Activated gamma-delta T cell treated with anti-CD3 and anti-CD28 coated beads, Interleukin-2, amount 50 U/mL, for 16 hours (primary cell): Measurements from ENCODE around the gene ALOX5.
"Not testable (repeated sequence)": the region's sequence is repeated elsewhere in the genome, so short reads cannot be mapped to it uniquely, and the experiment has no call there.

Source experiments
- DNase-seq: peaks from one replicate; pipeline ENCODE4 v3.0.0-alpha.2; 2020; ENCODE audit warnings: low read depth

Gene ALOX5

GRCh38 chr10:45374350-45375052 is 485 bp downstream of the ALOX5 start:
- DNase-seq = no peak

DNA sequence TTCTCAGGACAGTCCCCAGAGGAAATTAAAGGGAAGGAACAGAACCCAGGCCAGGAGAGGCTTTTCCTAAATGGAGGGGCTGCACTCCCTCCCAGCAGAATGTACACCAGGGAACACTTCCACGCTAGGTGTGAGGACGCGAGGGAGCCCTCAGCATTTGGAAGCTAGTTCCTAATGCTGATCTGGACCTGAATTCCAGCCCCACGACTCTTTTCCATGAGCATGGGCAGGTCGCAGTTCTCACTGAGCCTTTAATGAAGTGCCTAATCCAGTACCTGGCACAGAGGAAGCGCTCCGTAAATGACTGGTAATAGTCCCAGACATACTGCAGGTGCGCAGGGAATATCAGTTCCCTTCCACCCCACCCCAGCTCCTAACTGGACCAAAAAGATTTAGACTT is 1.1 kb downstream of the ALOX5 start:
- no peak for DNase-seq

DNA sequence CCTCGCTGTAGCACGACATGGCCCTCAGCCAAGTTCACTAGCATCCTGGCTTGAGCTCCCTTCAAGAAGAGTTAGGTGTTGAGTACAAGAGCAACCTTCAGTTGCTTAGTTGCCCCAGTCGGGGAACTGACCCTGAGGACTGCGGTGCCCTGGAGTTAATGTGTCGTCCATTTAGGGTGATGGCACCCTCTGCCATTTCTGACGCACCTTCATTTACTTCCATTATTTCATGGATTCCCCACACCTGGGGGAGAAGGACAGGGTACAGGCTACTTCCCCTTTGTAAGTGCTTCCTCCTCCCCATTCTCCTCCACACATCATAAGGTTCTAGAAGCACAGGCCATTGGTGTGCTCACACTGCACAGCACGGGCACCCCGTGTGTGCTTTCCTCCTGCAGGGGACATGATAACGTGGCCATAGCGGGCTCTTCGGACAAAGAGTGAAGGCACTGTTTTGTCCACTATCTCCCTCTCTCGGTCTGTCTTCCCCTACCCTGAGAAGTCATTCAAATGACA is 1.8 kb downstream of the ALOX5 start:
- DNase-seq = no peak

- no peak for DNase-seq
Observed at GRCh38 chr10:45376371-45376801, 2.4 kb downstream of the ALOX5 start.

DNA sequence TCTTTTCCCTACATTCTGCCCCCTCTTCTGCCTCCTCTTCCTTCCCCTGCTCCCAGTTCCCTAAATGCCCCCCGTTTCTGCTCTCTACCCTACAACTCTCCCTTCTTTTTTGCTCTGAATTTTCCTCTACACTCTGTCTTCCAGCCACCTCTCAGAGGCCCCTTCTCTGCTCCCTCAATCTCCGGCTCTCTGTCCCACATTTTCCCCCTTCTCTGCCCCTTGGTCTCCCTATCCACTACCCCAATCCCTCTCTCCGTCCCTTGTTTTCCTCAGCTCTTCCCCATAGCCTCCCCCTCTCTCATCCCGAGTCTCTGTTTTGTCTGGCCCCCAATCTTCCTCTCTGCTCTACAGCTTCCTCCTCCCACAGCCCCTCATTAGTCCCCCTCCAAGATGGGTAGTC is 3.3 kb downstream of the ALOX5 start:
- no peak for DNase-seq

GRCh38 chr10:45377858-45378257 is 3.8 kb downstream of the ALOX5 start:
- no peak for DNase-seq

DNA sequence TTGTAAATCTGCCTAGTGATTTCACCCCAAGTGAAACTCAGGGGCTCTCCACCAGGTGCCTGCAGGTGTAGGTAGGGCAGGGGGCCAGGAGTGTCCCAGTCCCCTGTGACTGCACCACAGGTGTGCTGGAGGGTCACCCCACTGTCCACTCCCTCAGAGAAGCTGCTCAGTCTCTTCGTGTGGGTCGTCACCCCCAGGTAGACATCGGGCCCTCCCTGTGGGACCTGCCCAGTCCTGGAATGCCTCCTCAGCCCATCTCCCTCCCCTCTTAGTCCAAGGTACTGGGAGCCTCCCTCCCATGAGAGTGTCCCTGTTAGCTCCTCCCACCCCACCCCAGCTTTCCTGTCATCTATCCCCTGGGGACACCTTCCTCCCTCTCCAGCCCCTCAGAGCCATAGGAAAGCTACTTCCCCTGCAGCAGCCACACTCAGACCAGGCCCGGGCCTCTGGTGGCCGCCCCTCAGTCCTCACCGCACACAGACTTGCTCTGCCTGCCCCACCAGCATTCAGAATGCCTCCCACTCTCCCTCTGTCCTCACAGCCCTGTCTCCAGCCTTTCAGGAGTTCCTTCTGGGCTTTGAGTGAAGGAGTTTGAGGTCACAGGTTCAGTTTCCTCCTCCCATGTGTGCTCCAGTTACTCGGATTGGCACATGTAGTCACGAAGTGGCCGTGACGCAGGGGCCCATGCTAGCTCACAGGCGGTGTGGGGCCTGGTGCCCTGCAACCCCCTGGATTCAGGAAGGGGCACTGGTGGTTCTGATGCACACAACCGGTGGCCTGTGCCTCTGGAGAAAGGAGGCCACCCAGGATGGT is 5.1 kb downstream of the ALOX5 start:
- no peak for DNase-seq

GRCh38 chr10:45379891-45380540 is 6.0 kb downstream of the ALOX5 start:
- no peak for DNase-seq

DNA sequence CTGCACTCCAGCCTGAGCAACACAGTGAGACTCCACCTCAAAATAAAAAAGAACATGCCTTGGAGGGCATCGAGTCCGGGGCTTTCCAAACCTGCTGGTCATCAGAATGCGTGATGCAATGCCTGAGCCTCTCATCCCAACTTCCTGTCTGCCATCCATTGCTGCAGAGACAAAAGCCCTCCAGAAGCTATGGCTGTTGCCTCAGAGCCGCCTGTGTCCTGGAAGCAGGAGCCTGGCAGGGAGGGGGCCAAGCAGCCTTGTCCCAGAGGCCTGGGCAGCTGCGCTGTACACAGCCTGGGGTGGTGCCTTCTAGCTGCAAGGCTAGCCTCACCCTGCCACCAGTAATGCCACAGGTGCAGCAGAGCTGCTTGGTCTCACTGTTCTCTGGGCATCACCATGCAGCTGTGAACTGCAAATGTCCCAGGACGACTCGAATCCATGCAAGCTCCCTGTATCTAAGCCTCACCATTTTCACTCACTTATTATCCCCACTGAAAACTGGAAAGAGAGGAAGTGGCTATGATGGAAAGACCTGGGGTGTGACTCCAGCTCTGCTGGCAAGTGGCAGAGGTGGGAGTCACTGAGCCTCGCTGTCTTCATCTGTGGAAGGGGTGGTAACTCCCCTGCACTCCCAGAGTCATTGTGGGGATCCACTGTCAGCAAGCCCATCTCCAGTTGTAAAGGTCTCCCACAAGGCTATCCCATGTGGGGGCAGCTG is 7.0 kb downstream of the ALOX5 start:
- DNase-seq = no peak

GRCh38 chr10:45382591-45382990 is 8.6 kb downstream of the ALOX5 start:
- DNase-seq = no peak

DNA sequence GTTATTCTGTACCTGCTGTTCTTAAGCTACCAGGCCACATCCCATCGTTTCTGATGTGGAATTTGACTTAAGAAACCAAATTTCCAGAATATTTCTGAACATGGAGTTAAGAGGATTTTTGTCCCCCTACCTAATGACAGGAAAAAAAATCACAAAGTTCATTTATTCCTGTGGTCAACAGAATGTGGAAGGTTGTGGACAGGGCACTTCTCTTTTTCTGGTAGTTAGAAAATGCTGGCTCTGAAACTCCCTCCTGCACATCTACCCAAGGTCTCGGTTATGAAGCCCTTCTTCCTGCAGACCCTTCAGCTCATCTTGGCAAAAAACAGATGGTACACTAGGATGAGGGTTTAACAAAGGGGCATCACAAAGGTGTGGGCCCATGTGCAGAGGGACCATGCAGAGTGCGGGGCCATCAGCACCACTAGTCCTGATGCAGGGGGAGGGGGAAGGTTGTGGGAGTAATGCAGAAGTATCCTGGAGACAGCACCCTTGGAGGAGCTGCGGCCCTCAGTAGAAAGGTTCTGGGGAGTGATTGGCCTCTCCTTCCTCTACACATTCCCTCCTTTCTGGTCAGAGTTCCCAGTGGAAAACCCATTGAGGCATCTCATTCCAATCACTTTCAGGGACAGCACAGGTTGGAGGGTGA is 9.8 kb downstream of the ALOX5 start:
- no peak for DNase-seq

GRCh38 chr10:45386657-45387056 is 12.6 kb downstream of the ALOX5 start:
- DNase-seq = no peak

GRCh38 chr10:45387096-45387893 is 13.3 kb downstream of the ALOX5 start:
- DNase-seq = no peak

- not testable (repeated sequence) for DNase-seq
Observed at GRCh38 chr10:45389671-45390070, 15.7 kb downstream of the ALOX5 start.

DNA sequence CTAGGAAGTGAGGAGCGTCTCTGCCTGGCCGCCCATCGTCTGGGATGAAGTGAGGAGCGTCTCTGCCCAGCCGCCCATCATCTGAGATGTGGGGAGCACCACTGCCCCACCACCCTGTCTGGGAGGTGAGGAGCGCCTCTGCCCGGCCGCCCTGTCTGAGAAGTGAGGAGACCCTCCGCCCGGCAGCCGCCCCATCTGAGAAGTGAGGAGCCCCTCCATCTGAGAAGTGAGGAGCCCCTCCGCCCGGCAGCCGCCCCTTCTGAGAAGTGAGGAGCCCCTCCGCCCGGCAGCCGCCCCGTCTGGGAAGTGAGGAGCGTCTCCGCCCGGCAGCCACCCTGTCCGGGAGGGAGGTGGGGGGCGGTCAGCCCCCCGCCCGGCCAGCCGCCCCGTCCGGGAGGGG is 17.6 kb downstream of the ALOX5 start:
- not testable (repeated sequence) for DNase-seq

DNA sequence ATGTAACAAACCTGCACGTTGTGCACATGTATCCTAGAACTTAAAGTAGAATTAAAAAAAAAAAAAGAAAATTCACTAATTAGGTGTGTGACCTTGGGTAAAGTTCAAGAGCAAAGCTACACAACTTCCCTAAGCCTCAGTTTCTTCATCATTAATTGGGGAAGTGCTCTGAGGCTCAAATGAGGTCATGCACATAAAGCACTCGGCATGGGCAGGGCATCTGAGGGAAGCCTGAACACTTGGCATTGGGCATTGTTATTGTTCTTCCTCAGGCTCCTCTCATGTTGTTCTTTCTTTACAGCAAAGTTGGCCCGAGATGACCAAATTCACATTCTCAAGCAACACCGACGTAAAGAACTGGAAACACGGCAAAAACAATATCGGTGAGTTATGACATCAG is 21.5 kb downstream of the ALOX5 start:
- no peak for DNase-seq

- no peak for DNase-seq
Observed at GRCh38 chr10:45398595-45398994, 24.6 kb downstream of the ALOX5 start.

DNA sequence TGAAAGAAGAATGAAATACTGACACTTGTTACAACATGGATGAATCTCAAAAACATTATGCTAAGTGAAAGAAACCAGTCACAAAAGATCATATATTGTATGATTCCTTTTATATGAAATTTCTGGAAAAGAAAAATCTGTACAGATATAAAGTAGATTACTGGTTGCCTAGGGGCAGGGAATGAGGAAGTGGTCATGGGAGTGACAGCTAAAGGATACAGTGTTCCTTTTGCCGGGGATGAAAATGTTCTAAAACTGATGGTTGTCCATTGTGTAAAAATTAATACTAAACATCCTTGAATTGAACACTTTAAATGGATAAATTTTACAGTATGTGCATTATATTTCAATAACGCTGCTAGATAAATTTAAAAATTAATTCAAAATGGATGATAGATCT is 25.1 kb downstream of the ALOX5 start:
- no peak for DNase-seq

DNA sequence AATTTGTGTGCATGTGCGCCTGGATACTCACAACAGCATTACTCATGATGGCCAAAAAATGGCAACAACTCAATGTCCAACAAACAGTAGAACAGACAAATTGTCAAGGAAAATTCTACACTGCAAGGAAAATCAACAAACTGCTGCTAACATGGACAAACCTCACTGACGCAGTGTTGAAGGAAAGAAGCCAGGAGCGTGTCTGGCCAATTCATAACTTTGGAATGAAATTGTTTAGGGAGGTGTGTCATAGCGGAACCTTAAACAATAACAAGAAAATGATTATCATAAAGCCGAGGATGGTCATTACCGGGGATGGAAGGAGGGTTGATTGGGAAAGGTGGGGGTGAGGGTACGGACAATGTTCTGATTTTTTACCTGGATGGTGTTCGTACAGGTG is 29.1 kb downstream of the ALOX5 start:
- no peak for DNase-seq

DNA sequence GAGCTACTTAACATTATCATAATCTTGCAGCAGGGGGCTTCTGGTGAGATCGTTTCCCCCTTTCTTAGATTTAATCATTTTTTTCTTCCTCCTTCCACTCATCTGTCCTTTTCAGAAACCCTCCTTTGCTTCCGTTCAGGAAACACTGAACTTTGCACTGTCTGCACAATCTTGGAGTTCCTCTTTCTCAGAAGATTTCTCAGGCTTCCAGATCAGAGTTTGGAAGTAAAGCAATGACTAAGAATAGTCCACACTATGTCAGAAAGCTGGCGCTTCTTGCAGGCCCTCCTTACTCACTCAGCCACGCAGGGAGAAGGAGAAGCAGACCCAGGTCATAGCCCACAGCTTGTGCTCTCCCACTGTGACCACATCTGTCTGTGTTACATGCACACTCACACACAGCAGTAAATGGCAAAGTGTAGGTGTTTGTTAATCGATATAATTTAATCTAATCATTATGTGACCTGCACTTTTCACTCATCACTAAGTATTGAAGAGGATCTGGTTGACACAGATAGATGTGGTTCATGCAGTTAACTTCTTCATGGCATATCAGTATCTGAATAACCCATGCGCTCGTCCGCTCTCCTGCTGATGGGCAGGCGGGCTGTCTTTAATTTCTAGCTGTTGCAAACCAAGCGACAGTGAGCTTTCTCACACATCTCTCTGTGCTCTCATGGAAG is 30.2 kb downstream of the ALOX5 start:
- no peak for DNase-seq
